ENCODE results near the gene HAVCR2.

HAVCR2 gene

DNA sequence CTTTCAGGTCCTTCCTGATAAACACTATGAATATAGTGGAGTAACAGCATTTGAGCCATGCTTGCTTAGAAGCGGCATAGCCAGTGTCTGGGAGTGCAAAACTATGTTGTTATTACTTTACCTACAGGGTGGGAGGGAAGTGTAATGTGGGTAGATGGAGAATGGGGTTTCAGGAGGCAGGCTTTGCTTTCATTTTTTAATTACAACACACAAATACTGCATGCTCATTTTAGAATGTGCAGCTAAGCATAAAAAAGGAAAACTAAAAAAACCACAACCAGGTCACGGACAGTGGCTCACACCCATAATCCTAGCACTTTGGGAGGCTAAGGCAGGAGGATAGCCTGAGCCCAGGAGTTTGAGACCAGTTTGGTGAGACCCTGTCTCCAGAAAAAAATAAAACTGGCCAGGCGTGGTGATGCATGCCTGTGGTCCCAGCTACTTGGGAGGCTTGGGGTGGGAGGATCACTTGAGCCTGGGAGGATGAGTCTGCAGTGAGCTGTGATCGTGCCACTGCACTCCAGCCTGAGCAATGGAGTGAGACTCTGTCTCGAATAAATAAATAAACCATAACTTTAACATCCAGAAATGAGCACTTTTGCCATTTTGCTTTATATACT, 70.2 kb downstream of the HAVCR2 start:
- no peak for DNase-seq

Data from islet precursor cell (in vitro differentiated cells).